Esophagus muscularis mucosa (tissue), 3 donors: ENCODE results near the gene RNF135.
"Not testable (repeated sequence)": the region's sequence is repeated elsewhere in the genome, so short reads cannot be mapped to it uniquely, and the experiment has no call there.

Experiments
- CTCF ChIP-seq, 3 experiments: fragments of 200-600 bp in 2 of 3; fragments of 450-650 bp in 1 of 3; sonication (generic) in 2 of 3; IDR thresholded peaks; one replicate each; pipeline ENCODE4 v1.5.1; 2017 to 2019; ENCODE audit warnings: antibody characterized with exemption in 3 of 3, mild to moderate bottlenecking in 2 of 3, moderate library complexity in 1 of 3
- POLR2A ChIP-seq: fragments of 450-650 bp; IDR thresholded peaks from one replicate; pipeline ENCODE4 v1.6.1; 2017; ENCODE audit warnings: antibody characterized with exemption, moderate library complexity, mild to moderate bottlenecking, low read depth

DNA sequence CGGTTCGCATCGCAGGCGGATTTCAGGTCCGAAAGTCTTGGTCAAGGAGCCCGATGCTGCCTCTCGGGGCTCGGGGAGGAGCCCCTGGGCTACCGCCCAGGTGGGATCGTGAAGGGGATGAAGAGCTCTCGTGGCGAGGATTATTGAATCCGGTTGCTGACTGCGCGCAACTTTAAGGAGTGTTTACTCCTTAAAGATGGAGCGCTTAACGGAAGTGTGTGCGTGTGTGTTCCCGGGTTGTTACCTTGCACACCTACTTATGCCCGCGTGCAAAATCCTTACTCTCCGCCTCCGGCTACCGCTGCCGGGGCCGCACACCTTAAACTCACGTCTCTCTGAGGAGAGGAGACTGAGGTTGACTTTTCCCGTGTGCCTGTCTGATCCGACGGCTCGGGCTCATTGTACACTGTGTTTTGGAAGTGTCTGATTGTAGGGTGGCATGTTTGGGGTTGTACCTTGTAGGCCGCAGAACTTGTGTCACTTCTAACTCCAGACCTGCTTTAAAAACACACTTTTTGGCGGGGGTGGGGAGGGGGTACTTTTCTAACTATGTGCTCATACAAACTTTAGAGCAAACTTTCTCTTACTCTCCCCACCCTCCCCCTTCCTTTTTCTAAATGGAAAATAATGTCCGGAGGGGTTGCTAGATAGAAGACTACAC, 38.3 kb downstream of the RNF135 start:
- not testable (repeated sequence) for TF ChIP-seq POLR2A; CTCF (IDR thresholded peaks at IDR 0.05)
